Measurements from ENCODE around the gene SHROOM4.

Gene SHROOM4

DNA sequence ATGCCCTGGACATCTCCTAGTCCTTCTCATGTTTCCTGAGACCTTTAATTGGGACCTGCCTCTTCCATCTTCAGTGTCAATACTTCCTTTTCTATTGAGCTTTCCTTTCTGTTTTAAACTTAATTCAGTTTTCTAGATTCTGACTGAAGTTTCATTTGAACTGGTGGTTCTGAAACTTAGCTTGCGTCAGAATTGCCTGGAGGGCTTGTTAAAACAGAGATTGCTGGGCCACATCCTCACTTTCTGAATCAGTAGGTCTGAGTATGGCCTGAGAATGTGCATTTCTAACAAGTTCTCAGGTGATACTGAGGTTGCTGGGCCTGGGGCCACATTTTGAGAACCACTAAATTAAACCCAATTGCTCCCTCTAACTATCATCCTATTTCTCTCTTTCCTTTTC is 191.2 kb downstream of the SHROOM4 start:
- in situ Hi-C loops (cut with MboI; ENCODE audit: low sequenced_read_pairs) = no loop called here

DNA sequence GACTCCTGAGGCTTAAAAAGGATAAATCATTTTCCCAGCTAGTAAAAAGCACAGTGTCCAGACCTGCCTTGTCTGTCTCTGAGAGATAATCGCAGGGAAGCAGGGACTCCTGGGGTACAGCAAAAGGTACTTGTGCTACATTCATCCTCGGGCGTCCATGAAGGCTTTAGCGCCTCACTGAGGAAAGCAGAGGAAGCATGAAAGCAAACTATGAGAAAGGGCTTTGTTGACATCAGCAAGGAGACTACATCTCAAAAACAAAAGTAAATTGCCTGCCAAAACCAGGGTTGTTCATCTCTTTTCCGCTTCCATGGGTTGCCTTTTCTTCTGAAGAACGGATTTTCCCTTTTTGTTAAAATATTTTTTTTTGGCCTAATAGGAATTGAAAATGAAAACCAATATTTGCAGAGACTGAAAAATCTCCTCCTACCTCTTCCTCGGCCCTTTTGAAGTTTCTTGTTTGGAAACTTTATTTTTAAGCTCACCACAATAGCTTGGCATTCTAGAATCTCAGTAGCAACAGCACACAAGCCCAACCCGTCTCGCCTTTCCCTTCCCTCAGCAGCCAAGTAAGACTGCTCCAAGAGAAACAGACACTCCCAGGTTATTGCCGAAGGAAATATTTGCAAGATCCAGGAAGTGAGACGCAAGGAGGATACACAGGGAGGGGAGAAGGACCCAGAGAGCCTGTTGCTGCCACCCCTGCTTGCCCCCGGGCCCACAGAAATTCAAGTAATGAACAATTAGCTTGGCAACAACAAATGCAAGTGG is 195.0 kb downstream of the SHROOM4 start:
- in situ Hi-C loops (cut with MboI; ENCODE audit: low sequenced_read_pairs) = no loop called here

DNA sequence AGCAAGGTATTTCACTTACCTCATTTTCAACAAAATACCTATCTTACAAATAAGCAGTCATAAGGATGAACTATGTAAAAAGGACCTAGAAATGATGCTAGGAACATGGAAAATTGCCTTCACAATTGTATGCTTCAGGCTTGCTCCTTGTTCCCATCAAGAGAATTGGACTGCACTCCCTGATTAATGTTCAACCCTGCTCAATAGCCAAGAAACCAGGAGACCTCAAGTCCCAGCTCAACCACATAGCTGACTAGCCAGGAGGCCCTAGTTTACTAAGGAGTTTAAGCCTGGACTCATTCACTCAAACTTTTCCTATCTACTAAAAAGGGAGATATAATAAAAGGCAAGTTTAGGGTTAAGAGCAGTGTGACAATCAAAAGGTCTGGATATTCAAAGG is 196.8 kb downstream of the SHROOM4 start:
- in situ Hi-C loops (cut with MboI; ENCODE audit: low sequenced_read_pairs) = no loop called here

DNA sequence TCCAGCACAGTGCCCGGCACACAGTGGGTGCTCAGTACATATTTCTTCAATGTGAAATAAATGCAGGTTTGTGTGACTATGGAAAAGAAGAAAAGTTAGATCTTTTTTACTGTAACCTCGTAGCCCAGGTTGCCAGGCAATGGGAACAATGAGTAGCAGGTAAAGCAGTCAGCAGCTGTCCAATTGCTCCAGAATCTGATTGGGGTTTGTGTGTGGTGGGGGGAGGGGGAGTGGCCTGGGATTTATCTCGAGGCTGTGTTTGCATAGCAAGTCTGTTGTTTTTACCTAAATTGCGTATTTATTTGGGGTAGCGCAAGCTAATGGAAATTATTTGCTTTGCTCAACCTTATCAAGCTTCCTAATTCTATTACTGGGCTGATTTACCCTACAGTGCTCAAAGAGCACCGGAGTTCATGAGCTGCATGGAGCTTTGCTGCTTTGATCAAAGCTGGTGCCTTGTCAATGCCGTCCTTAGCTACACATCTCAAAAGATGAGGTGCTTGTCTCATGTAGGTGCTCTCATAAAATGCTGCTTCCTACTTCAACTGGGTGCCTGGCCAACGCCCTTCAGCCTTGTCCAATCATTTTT is 198.3 kb downstream of the SHROOM4 start:
- in situ Hi-C loops (cut with MboI; ENCODE audit: low sequenced_read_pairs) = no loop called here

DNA sequence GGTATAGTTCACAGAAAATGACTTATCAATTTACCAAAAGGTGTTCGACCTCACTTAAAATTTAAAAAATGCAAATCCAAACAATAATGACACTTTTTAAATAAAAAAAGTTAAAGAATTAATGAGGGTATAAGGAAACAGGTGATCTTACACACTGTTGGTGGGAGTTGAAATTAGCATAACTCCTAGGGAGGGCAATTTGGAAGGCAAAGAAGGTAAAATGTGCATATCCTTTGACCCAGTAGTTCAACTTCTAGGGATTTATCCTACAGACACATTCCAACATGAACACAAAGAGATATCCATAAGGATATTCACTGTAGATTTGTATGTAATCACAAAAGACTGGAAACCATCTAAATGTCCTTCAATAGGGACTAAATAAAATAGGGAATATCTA is 199.5 kb downstream of the SHROOM4 start:
- in situ Hi-C loops (cut with MboI; ENCODE audit: low sequenced_read_pairs) = no loop called here

DNA sequence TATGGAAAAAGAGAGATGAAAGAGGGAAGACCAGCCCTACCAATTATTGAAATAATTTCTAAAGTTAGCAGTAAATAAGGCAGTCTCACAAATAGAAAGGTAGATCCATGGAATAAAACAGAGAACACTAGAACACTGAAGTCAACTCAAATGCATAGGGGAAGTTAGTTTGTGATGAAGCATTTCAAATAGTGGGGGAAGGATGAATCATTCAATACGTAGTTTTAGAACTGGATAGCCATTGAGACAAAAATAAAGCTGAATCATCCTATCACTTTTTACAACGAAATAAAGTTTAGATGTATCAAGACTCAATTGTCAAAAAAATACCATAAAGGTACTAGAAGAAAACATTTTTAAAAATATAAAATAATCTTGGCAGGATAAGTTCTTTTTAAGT is 200.1 kb downstream of the SHROOM4 start:
- in situ Hi-C loops (cut with MboI; ENCODE audit: low sequenced_read_pairs) = no loop called here

DNA sequence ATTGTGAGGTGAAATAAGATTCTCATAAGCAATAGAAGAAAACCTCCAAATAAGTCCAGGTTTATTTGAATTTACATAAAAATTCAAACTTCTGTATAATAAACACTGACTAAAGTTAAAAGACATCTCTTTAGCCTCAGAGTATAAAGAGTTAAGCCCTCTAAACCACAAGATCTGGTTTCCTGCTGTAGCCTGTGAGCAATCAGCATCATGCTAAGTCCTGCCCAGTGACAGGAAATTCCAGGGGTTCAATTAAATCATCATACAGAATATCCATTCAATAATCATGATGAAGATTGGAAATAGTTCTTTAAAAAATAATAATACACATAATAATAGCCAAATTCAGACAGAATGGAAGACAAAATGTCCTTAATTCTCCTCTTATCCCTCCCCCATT is 204.2 kb downstream of the SHROOM4 start:
- in situ Hi-C loops (cut with MboI; ENCODE audit: low sequenced_read_pairs) = no loop called here

DNA sequence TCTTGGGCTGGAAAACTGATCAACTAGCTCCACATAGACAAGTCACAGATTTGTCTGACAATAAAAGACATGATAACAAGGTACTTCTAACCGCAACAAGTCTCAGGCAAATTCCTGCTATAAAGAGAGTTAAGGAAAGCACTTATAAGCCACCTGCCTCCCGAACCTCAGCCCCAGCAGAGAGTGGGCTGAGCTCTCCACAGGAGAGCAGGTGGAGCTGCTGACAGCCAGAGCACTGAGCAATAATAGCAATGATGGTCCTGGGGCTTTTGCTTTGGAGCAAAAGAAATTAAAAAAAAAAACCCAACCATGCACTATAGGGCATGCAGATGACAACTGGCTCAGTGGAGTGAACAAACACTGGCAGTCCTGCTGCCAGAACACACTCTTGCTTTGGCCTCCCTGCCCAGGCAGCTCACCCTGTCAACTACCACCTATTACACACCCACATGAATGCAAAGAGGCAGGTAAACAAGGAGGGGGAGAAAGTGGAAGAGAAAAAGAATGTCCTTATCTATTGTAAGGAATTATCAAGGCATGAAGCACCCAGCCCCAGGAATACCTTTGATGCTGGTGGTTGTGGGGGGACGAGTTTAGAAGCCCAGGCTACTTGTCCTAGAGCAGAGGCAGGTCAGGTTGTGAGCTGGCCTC is 207.6 kb downstream of the SHROOM4 start:
- in situ Hi-C loops (cut with MboI; ENCODE audit: low sequenced_read_pairs) = no loop called here

DNA sequence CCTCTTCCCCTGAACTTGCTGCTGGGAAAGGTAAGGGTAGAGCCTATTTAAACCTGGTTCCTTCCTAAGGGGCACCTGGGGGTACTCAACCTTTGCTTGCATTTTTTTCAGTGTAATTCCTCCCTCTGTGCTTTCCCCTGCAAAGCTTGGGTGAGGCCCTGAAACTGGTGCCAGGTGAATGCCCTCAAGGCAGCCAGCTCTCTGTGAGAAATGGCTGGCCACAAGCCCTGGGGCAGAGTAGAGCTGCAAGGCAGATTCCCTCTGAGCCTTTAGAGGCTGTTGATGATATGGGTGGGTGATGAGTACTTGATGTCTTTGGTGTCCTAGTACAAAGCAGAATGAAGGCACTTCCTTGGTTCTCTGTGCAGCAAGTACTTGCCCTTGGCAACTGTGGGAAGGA is 217.9 kb downstream of the SHROOM4 start:
- in situ Hi-C loops (cut with MboI; ENCODE audit: low sequenced_read_pairs) = loop anchor here (25.0 kb wide), 1 partner anchor 684 kb away; the partner anchor contains the start of gene CLCN5

DNA sequence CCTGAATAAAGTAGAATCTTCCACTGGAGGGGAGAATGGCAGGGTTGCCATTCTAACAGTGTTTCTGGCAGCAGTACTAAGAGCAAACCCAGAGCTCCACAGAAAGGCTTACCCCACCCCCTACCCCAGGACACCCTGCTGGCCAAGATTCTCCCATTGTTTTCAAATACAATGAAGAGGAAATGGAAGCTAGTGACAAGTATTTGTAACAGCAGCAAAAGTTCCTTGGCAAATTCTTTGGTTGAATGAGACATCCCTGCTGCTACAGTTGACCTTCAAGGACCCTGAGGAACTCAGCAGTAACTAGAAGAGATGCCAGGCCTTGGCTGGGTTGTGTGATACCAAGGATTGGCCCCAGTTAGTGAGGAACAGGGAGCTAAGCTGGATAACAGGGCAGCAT is 219.2 kb downstream of the SHROOM4 start:
- in situ Hi-C loops (cut with MboI; ENCODE audit: low sequenced_read_pairs) = loop anchor here (25.0 kb wide), 1 partner anchor 682 kb away; the partner anchor contains the start of gene CLCN5

DNA sequence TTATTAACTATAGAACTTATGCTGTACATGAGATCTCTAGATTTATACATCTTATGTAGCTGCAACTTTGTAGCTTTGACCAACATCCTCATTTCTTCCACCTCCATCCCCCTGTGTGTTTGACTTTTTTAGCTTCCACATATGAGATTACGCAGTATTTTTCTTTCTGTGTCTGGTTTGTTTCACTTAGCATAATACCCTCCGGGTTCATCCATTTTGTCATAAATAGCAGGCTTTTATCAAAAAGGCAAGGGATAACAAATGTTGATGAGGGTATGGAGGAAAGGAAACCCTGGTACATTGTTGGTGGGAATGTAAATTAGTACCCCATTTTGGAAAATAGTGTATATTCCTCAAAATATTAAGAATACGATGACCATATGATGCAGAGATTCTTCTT is 227.0 kb downstream of the SHROOM4 start:
- in situ Hi-C loops (cut with MboI; ENCODE audit: low sequenced_read_pairs) = loop anchor here (25.0 kb wide), 1 partner anchor 675 kb away; the partner anchor contains the start of gene CLCN5

DNA sequence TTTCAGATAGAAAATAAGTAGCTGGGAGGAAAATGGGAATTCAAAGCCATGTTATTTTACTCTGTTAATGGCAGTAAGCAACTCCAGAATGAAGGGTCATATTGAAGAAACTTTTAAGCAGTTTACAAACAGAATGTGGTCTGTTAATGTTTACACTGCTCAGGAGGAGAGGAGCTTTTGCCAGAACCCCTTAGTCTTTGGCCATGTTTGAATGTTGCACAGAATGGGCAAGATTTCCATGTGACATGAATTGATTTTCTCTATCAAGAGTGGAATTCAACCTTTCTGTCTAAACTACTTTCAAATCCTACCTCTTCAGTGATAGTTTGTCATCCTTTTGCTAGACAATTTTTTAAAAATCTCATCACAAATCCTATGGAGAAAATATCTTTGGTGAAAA is 227.6 kb downstream of the SHROOM4 start:
- in situ Hi-C loops (cut with MboI; ENCODE audit: low sequenced_read_pairs) = loop anchor here (25.0 kb wide), 1 partner anchor 674 kb away; the partner anchor contains the start of gene CLCN5

DNA sequence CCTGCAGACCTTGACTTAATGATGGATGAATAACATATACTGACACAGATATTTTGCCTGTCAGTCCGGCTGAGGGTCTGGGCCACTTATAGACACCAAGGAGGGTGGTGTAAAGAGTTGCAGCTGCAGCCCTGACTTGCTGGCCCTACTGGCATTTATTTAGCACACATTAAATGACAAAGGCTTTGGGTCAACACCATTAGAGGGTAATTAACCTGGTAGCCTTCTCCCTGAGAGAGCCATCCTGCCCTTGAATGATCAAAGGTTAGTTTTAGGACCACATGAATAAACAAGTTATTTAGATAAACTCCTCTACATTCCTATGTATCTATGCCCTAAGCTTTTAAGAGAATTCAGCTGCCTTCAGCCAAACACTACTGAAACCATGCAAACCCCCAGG is 232.6 kb downstream of the SHROOM4 start:
- in situ Hi-C loops (cut with MboI; ENCODE audit: low sequenced_read_pairs) = loop anchor here (25.0 kb wide), 1 partner anchor 669 kb away; the partner anchor contains the start of gene CLCN5

DNA sequence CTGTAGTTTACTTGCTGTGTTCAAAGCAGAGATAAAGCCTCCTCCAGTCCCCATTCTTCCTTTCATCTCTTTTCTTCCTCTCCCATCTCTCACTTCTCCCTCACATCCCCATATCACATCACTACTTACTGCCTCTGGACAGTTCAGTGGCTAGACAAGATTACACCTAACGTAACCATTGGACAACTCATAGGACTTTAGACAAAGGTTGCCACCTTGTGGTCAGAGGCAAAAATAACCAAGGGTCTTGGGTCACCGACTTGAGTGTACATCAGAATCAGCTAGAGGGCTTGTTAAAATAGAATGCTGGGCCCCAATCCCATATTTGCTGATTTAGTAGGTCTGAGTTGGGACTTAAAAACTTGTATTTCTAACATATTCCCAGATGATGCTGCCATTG is 234.0 kb downstream of the SHROOM4 start:
- in situ Hi-C loops (cut with MboI; ENCODE audit: low sequenced_read_pairs) = loop anchor here (25.0 kb wide), 1 partner anchor 668 kb away; the partner anchor contains the start of gene CLCN5

DNA sequence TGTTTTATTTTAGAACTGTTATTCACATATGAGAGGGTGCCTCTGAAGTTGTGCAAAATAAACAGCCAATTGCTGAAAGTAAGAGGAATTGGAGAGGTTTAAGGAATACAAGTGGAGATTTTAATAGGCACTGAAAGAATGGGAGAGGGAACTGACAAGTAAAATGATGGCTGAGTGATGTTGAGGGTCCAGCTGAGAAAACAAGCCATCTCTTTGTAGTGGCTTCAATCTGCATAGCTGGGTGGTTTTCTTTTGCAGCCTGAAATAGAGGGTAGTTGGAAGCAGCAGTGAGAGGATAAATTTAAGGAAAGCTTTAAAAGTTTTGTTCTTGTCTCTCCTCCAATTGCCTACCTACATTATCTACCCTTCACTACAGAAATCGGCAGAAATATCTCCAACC is 236.7 kb downstream of the SHROOM4 start:
- in situ Hi-C loops (cut with MboI; ENCODE audit: low sequenced_read_pairs) = loop anchor here (25.0 kb wide), 1 partner anchor 665 kb away; the partner anchor contains the start of gene CLCN5

DNA sequence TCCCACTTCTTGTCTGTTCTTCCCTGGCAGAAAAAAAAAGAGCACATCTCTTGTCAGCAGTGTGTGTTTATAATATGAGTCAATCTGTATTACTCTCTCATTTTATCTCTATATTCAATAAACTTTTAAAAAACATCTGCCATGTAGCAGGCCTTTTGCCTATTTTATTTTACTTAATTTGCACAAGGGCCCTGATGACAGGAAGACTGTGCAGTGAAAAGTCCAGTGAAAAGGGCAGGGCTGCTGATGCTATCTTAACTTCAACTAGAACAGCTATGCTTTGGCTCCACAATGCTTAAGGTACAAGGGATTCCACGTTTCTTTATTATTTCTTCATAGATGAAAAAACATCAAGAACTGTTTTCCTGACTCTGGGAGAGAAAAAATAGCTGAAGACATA is 246.4 kb downstream of the SHROOM4 start:
- in situ Hi-C loops (cut with MboI; ENCODE audit: low sequenced_read_pairs) = no loop called here

DNA sequence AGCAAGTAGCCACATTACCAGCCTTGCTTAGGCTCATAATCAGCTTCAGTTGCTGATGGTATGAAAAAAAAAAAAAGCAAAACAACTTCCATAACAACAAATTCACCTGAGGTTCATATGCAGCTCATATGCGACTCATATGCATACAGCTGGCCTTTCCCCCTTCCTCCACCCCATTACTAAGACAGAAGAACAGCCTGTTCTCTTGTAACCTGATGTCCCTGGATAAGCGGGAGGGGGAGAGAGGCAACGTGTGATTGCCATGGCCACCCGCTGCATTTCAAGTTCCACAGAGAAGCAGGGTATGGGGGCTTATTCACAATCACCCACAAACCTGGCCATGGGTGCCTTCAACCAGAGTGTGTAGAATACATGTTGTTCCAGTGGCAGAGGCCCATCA is 248.3 kb downstream of the SHROOM4 start:
- in situ Hi-C loops (cut with MboI; ENCODE audit: low sequenced_read_pairs) = no loop called here

Measured in HL-60/S4 treated with phorbol 12-myristate 13-acetate at 8.2 ng/mL for 4 days and 3 days (cell line).